WTC11 (cell line): ENCODE results near the gene TLR10. TPM values are rescaled to one million over a fixed set of nuclear protein-coding genes. Genes with fewer than 3 reads are reported as not detected.
"Not testable (repeated sequence)": the region's sequence is repeated elsewhere in the genome, so short reads cannot be mapped to it uniquely, and the experiment has no call there.

Experiments
- ATAC-seq: fragments of 200-7000 bp; cut with Tn5 transposase; 2 replicates; pipeline ENCODE4 v1.10.0; 2021; ENCODE audit warnings: mild to moderate bottlenecking, moderate library complexity
- CTCF ChIA-PET: fragments of 300-600 bp; sonication (Branson Sonifier 250); formaldehyde crosslinking; loops from one replicate; lab custom pipeline; 2021; ENCODE audit warnings: antibody characterized with exemption; lab: Charles Lee
- POLR2A ChIA-PET: fragments of 350-600 bp; sonication (Branson Sonifier 250); formaldehyde crosslinking; loops from one replicate; lab custom pipeline; 2021; ENCODE audit warnings: antibody characterized with exemption; lab: Charles Lee
- DNase-seq: peaks from one replicate; pipeline ENCODE4 v3.0.0; 2021; ENCODE audit warnings: low spot score
- H3K27ac Mint-ChIP-seq: 2 replicates; pipeline ENCODE4 v1.8.0; 2021; ENCODE audit warnings: mixed read lengths
- H3K27me3 Mint-ChIP-seq: 2 replicates; pipeline ENCODE4 v1.8.0; 2021; ENCODE audit warnings: low read depth, mild to moderate bottlenecking, moderate library complexity, mixed read lengths
- H3K36me3 Mint-ChIP-seq: 2 replicates; pipeline ENCODE4 v1.8.0; 2021; ENCODE audit warnings: mixed read lengths
- H3K4me1 Mint-ChIP-seq: 2 replicates; pipeline ENCODE4 v1.8.0; 2022; ENCODE audit warnings: mixed read lengths
- H3K4me3 Mint-ChIP-seq: 2 replicates; pipeline ENCODE4 v1.8.0; 2021; ENCODE audit warnings: mild to moderate bottlenecking, moderate library complexity, mixed read lengths
- H3K9me3 Mint-ChIP-seq: 2 replicates; pipeline ENCODE4 v1.8.0; 2021; ENCODE audit warnings: mixed read lengths
- E2F1 ChIP-seq: sonication (generic); formaldehyde crosslinking; IDR thresholded peaks from 2 replicates; pipeline ENCODE4 v1.8.0; 2022; ENCODE audit warnings: mild to moderate bottlenecking, missing genetic modification reagents
- FOXJ3 ChIP-seq: sonication (generic); formaldehyde crosslinking; IDR thresholded peaks from 2 replicates; pipeline ENCODE4 v1.9.0; 2021; ENCODE audit warnings: missing genetic modification reagents, mild to moderate bottlenecking, borderline replicate concordance
- KAT7 ChIP-seq: sonication (generic); formaldehyde crosslinking; IDR thresholded peaks from 2 replicates; pipeline ENCODE4 v1.8.1; 2023; ENCODE audit warnings: missing genetic modification reagents, mild to moderate bottlenecking, borderline replicate concordance
- NFE2L1 ChIP-seq: sonication (generic); formaldehyde crosslinking; IDR thresholded peaks from 2 replicates; pipeline ENCODE4 v1.8.1; 2023; ENCODE audit warnings: missing genetic modification reagents
- NR3C1 ChIP-seq: sonication (generic); formaldehyde crosslinking; conservative IDR thresholded peaks from 2 replicates; pipeline ENCODE4 v1.8.1; 2023; ENCODE audit warnings: low read depth, mild to moderate bottlenecking, missing genetic modification reagents
- ZNF317 ChIP-seq: sonication (generic); formaldehyde crosslinking; IDR thresholded peaks from 2 replicates; pipeline ENCODE4 v1.8.1; 2023; ENCODE audit warnings: low read depth, mild to moderate bottlenecking, moderate library complexity, missing genetic modification reagents, borderline replicate concordance
- ZNF671 ChIP-seq: fragments of 250-450 bp; sonication (Bioruptor Pico); IDR thresholded peaks from 2 replicates; pipeline ENCODE4 v1.8.0; 2021; ENCODE audit warnings: mild to moderate bottlenecking
- ZSCAN18 ChIP-seq: fragments of 250-450 bp; sonication (Bioruptor Pico); IDR thresholded peaks from 2 replicates; pipeline ENCODE4 v2.1.2; 2022; ENCODE audit warnings: mild to moderate bottlenecking, moderate library complexity
- total RNA-seq: library from RNA; stranded (reverse); gene quantifications from 3 replicates; pipeline ENCODE4 v1.2.3, GENCODE V29; 2021
- TF ChIP-seq, protein P1 (sequence below): sonication (generic); formaldehyde crosslinking; IDR thresholded peaks from 2 replicates; pipeline ENCODE4 v1.8.0; 2022; ENCODE audit warnings: mild to moderate bottlenecking, missing genetic modification reagents
- TF ChIP-seq, protein P2 (sequence below): sonication (generic); formaldehyde crosslinking; IDR thresholded peaks from 2 replicates; pipeline ENCODE4 v1.8.1; 2023; ENCODE audit warnings: mild to moderate bottlenecking, missing genetic modification reagents
- TF ChIP-seq, protein P3 (sequence below): sonication (generic); formaldehyde crosslinking; IDR thresholded peaks from 2 replicates; pipeline ENCODE4 v1.8.0; 2023; ENCODE audit warnings: missing genetic modification reagents, mild to moderate bottlenecking, borderline replicate concordance
- TF ChIP-seq, protein P4 (sequence below): sonication (generic); formaldehyde crosslinking; IDR thresholded peaks from 2 replicates; pipeline ENCODE4 v1.8.1; 2023; ENCODE audit warnings: mild to moderate bottlenecking, missing genetic modification reagents, moderate library complexity
- TF ChIP-seq, protein P5 (sequence below): sonication (generic); formaldehyde crosslinking; IDR thresholded peaks from 2 replicates; pipeline ENCODE4 v1.8.1; 2022; ENCODE audit warnings: low read depth, missing genetic modification reagents, borderline replicate concordance
- TF ChIP-seq, protein P6 (sequence below): sonication (generic); formaldehyde crosslinking; IDR thresholded peaks from 2 replicates; pipeline ENCODE4 v1.8.0; 2022; ENCODE audit warnings: mild to moderate bottlenecking, missing genetic modification reagents
- TF ChIP-seq, protein P7 (sequence below): sonication (generic); formaldehyde crosslinking; IDR thresholded peaks from 2 replicates; pipeline ENCODE4 v1.8.1; 2022; ENCODE audit warnings: low read depth, mild to moderate bottlenecking, moderate library complexity, missing genetic modification reagents, borderline replicate concordance

Gene TLR10
- total RNA-seq, 1 experiment from 2014 or later, result not detected

- no peak for TF ChIP-seq NFE2L1 (CRISPR knock-in tag)
- no peak for TF ChIP-seq E2F1 (CRISPR knock-in tag)
- TF ChIP-seq, protein P1, sequence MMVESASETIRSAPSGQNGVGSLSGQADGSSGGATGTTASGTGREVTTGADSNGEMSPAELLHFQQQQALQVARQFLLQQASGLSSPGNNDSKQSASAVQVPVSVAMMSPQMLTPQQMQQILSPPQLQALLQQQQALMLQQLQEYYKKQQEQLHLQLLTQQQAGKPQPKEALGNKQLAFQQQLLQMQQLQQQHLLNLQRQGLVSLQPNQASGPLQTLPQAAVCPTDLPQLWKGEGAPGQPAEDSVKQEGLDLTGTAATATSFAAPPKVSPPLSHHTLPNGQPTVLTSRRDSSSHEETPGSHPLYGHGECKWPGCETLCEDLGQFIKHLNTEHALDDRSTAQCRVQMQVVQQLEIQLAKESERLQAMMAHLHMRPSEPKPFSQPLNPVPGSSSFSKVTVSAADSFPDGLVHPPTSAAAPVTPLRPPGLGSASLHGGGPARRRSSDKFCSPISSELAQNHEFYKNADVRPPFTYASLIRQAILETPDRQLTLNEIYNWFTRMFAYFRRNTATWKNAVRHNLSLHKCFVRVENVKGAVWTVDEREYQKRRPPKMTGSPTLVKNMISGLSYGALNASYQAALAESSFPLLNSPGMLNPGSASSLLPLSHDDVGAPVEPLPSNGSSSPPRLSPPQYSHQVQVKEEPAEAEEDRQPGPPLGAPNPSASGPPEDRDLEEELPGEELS (CRISPR knock-in tag), result no peak
- TF ChIP-seq, all 79 proteins: peak for 0
These were observed 8.4 kb downstream of the TLR10 start (continued) for GRCh38 chr4:38774181-38774955.

DNA sequence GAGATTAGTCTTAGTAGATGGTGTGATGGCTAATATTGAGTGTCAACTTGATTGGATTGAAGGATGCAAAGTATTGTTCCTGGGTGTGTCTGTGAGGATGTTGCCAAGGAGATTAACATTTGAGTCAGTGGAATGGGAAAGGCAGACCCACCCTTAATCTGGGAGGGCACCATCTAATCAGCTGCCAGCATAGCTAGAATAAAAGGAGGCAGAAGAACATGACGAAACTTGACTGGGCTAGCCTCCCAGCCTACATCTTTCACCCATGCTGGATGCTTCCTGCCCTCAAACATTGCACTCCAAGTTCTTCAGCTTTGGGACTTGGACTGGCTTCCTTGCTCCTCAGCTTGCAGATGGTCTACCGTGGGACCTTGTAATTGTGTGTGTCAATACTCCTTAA, 12.5 kb downstream of the TLR10 start:
- H3K36me3 Mint-ChIP-seq, H3K4me3 Mint-ChIP-seq, DNase-seq, POLR2A ChIA-PET, H3K27me3 Mint-ChIP-seq, H3K27ac Mint-ChIP-seq, H3K4me1 Mint-ChIP-seq, ATAC-seq: not testable (repeated sequence)
- CTCF ChIA-PET, result interaction anchor here (1.1 to 2.6 kb wide), 5 partner anchors 11 to 590 kb away, joined by 3 to 9 read pairs (median 3); partner anchors contain the start of gene TLR10
- H3K9me3 Mint-ChIP-seq, result peaks cover 20% of the 10 kb centered on the region

GRCh38 chr4:38769857-38770256, 12.9 kb downstream of the TLR10 start:
- Mint-ChIP-seq H3K36me3 (no peaks in the 10 kb centered on the region), H3K4me3 (no peak overlapping the region), H3K4me1 (no peaks in the 10 kb centered on the region), H3K27me3 (no peaks in the 10 kb centered on the region; the same call in 1 of the 2 replicates), H3K9me3 (peaks cover 20% of the 10 kb centered on the region), H3K27ac (no peak overlapping the region)
- no peak for DNase-seq
- POLR2A ChIA-PET, result no interaction called here
- CTCF ChIA-PET, result interaction anchor here (1.0 to 2.6 kb wide), 4 partner anchors 9 to 123 kb away, joined by 3 to 9 read pairs (median 6); partner anchors contain the start of gene TLR10
- ATAC-seq, result no peak
- TF ChIP-seq, protein P2, sequence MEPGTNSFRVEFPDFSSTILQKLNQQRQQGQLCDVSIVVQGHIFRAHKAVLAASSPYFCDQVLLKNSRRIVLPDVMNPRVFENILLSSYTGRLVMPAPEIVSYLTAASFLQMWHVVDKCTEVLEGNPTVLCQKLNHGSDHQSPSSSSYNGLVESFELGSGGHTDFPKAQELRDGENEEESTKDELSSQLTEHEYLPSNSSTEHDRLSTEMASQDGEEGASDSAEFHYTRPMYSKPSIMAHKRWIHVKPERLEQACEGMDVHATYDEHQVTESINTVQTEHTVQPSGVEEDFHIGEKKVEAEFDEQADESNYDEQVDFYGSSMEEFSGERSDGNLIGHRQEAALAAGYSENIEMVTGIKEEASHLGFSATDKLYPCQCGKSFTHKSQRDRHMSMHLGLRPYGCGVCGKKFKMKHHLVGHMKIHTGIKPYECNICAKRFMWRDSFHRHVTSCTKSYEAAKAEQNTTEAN, result no peak
- TF ChIP-seq, protein P3, sequence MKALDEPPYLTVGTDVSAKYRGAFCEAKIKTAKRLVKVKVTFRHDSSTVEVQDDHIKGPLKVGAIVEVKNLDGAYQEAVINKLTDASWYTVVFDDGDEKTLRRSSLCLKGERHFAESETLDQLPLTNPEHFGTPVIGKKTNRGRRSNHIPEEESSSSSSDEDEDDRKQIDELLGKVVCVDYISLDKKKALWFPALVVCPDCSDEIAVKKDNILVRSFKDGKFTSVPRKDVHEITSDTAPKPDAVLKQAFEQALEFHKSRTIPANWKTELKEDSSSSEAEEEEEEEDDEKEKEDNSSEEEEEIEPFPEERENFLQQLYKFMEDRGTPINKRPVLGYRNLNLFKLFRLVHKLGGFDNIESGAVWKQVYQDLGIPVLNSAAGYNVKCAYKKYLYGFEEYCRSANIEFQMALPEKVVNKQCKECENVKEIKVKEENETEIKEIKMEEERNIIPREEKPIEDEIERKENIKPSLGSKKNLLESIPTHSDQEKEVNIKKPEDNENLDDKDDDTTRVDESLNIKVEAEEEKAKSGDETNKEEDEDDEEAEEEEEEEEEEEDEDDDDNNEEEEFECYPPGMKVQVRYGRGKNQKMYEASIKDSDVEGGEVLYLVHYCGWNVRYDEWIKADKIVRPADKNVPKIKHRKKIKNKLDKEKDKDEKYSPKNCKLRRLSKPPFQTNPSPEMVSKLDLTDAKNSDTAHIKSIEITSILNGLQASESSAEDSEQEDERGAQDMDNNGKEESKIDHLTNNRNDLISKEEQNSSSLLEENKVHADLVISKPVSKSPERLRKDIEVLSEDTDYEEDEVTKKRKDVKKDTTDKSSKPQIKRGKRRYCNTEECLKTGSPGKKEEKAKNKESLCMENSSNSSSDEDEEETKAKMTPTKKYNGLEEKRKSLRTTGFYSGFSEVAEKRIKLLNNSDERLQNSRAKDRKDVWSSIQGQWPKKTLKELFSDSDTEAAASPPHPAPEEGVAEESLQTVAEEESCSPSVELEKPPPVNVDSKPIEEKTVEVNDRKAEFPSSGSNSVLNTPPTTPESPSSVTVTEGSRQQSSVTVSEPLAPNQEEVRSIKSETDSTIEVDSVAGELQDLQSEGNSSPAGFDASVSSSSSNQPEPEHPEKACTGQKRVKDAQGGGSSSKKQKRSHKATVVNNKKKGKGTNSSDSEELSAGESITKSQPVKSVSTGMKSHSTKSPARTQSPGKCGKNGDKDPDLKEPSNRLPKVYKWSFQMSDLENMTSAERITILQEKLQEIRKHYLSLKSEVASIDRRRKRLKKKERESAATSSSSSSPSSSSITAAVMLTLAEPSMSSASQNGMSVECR (CRISPR knock-in tag), result no peak
- TF ChIP-seq NR3C1 (CRISPR knock-in tag), result no peak
- TF ChIP-seq, protein P4, sequence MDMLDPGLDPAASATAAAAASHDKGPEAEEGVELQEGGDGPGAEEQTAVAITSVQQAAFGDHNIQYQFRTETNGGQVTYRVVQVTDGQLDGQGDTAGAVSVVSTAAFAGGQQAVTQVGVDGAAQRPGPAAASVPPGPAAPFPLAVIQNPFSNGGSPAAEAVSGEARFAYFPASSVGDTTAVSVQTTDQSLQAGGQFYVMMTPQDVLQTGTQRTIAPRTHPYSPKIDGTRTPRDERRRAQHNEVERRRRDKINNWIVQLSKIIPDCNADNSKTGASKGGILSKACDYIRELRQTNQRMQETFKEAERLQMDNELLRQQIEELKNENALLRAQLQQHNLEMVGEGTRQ (CRISPR knock-in tag), result no peak
- TF ChIP-seq, protein P5, sequence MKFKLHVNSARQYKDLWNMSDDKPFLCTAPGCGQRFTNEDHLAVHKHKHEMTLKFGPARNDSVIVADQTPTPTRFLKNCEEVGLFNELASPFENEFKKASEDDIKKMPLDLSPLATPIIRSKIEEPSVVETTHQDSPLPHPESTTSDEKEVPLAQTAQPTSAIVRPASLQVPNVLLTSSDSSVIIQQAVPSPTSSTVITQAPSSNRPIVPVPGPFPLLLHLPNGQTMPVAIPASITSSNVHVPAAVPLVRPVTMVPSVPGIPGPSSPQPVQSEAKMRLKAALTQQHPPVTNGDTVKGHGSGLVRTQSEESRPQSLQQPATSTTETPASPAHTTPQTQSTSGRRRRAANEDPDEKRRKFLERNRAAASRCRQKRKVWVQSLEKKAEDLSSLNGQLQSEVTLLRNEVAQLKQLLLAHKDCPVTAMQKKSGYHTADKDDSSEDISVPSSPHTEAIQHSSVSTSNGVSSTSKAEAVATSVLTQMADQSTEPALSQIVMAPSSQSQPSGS (CRISPR knock-in tag), result no peak
- TF ChIP-seq, protein P6, sequence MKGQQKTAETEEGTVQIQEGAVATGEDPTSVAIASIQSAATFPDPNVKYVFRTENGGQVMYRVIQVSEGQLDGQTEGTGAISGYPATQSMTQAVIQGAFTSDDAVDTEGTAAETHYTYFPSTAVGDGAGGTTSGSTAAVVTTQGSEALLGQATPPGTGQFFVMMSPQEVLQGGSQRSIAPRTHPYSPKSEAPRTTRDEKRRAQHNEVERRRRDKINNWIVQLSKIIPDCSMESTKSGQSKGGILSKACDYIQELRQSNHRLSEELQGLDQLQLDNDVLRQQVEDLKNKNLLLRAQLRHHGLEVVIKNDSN (CRISPR knock-in tag), result no peak
- no peak for TF ChIP-seq ZNF317 (CRISPR knock-in tag)
- TF ChIP-seq ZSCAN18 (CRISPR knock-in tag), result no peak
- no peak for TF ChIP-seq FOXJ3 (CRISPR knock-in tag)
- TF ChIP-seq ZNF671 (CRISPR knock-in tag), result no peak
- TF ChIP-seq KAT7, result no peak
- TF ChIP-seq, protein P7, sequence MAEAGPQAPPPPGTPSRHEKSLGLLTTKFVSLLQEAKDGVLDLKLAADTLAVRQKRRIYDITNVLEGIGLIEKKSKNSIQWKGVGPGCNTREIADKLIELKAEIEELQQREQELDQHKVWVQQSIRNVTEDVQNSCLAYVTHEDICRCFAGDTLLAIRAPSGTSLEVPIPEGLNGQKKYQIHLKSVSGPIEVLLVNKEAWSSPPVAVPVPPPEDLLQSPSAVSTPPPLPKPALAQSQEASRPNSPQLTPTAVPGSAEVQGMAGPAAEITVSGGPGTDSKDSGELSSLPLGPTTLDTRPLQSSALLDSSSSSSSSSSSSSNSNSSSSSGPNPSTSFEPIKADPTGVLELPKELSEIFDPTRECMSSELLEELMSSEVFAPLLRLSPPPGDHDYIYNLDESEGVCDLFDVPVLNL (CRISPR knock-in tag), result no peak
